ENCODE measurements around the gene RAD51B. TPM values are rescaled to one million over a fixed set of nuclear protein-coding genes. Genes with fewer than 3 reads are reported as not detected.

RAD51B gene
- total and polyA plus RNA-seq, 4 donors, result 2.5 to 95.0 (median 9.6) TPM

- H3K4me1 ChIP-seq (ENCODE audit: control insufficient read depth in 5 of 5, insufficient read depth in 5 of 5, low read length in 5 of 5), result peaks cover 0 to 16% (median 0%) of the 10 kb centered on the region in 5 donors
- no peaks in the 10 kb centered on the region for H3K36me3 ChIP-seq (ENCODE audit: control insufficient read depth in 4 of 4, insufficient read depth in 4 of 4, low read length in 4 of 4)
- ATAC-seq (ENCODE audit: insufficient read depth, low FRiP score), result no peak
- H3K27me3 ChIP-seq (ENCODE audit: control insufficient read depth in 3 of 3, insufficient read depth in 3 of 3, low read length in 2 of 3), result no peaks in the 10 kb centered on the region
- TF ChIP-seq CTCF (IDR thresholded peaks at IDR 0.05; ENCODE audit: control extremely low read depth, extremely low read depth), result no peak
- no peaks in the 10 kb centered on the region for H3K9me3 ChIP-seq (ENCODE audit: control insufficient read depth in 4 of 4, insufficient read depth in 3 of 4, low read length in 3 of 4)
- no peak for DNase-seq
- peak overlapping the region in 1 of 2 donors; percentile 28 for H3K9ac ChIP-seq (ENCODE audit: insufficient read depth in 1 of 2, low read length in 2 of 2)
- WGBS, 2 donors, result 77 to 87% methylated on average over 2 of the region's 2 CpGs
- H3K27ac ChIP-seq (ENCODE audit: low read depth in 1 of 2, low read length in 1 of 2), result no peak overlapping the region
- H3K4me3 ChIP-seq, result no peak overlapping the region
These were observed 274.6 kb downstream of the RAD51B start for GRCh38 chr14:68094158-68094557.

GRCh38 chr14:68094752-68095151 lies 275.2 kb downstream of the RAD51B start:
- no peaks in the 10 kb centered on the region for H3K27me3 ChIP-seq (ENCODE audit: control insufficient read depth in 3 of 3, insufficient read depth in 3 of 3, low read length in 2 of 3)
- H3K9ac ChIP-seq (ENCODE audit: insufficient read depth in 1 of 2, low read length in 2 of 2), result peak overlapping the region in 1 of 2 donors; percentile 28
- H3K36me3 ChIP-seq (ENCODE audit: control insufficient read depth in 4 of 4, insufficient read depth in 4 of 4, low read length in 4 of 4), result no peaks in the 10 kb centered on the region
- no peak for DNase-seq
- H3K9me3 ChIP-seq (ENCODE audit: control insufficient read depth in 4 of 4, insufficient read depth in 3 of 4, low read length in 3 of 4), result no peaks in the 10 kb centered on the region
- H3K27ac ChIP-seq (ENCODE audit: low read depth in 1 of 2, low read length in 1 of 2), result no peak overlapping the region
- H3K4me1 ChIP-seq (ENCODE audit: control insufficient read depth in 5 of 5, insufficient read depth in 5 of 5, low read length in 5 of 5), result peaks cover 0 to 17% (median 2%) of the 10 kb centered on the region in 5 donors
- H3K4me3 ChIP-seq, result no peak overlapping the region
- 81 to 93% methylated on average over 1 of the region's 1 CpG for WGBS, 2 donors
- ATAC-seq (ENCODE audit: insufficient read depth, low FRiP score), result no peak
- no peak for TF ChIP-seq CTCF (IDR thresholded peaks at IDR 0.05; ENCODE audit: control extremely low read depth, extremely low read depth)

GRCh38 chr14:68097727-68098126 lies 278.1 kb downstream of the RAD51B start:
- 83 to 87% methylated on average over 3 of the region's 3 CpGs for WGBS, 2 donors
- H3K9me3 ChIP-seq (ENCODE audit: control insufficient read depth in 4 of 4, insufficient read depth in 3 of 4, low read length in 3 of 4), result peaks cover 0 to 12% (median 5%) of the 10 kb centered on the region in 4 donors
- H3K4me1 ChIP-seq (ENCODE audit: control insufficient read depth in 5 of 5, insufficient read depth in 5 of 5, low read length in 5 of 5), result peaks cover 0 to 16% (median 3%) of the 10 kb centered on the region in 5 donors
- TF ChIP-seq CTCF (IDR thresholded peaks at IDR 0.05; ENCODE audit: control extremely low read depth, extremely low read depth), result no peak
- H3K4me3 ChIP-seq, result no peak overlapping the region
- no peak overlapping the region for H3K9ac ChIP-seq (ENCODE audit: insufficient read depth in 1 of 2, low read length in 2 of 2)
- H3K27ac ChIP-seq (ENCODE audit: low read depth in 1 of 2, low read length in 1 of 2), result no peak overlapping the region
- ATAC-seq (ENCODE audit: insufficient read depth, low FRiP score) (no peak), DNase-seq (no peak)
- H3K27me3 ChIP-seq (ENCODE audit: control insufficient read depth in 3 of 3, insufficient read depth in 3 of 3, low read length in 2 of 3), result no peaks in the 10 kb centered on the region
- H3K36me3 ChIP-seq (ENCODE audit: control insufficient read depth in 4 of 4, insufficient read depth in 4 of 4, low read length in 4 of 4), result peaks cover 0 to 2% (median 0%) of the 10 kb centered on the region in 4 donors

- H3K27ac ChIP-seq (ENCODE audit: low read depth in 1 of 2, low read length in 1 of 2), result no peak overlapping the region
- no peaks in the 10 kb centered on the region for H3K27me3 ChIP-seq (ENCODE audit: control insufficient read depth in 3 of 3, insufficient read depth in 3 of 3, low read length in 2 of 3)
- H3K4me1 ChIP-seq (ENCODE audit: control insufficient read depth in 5 of 5, insufficient read depth in 5 of 5, low read length in 5 of 5), result peaks cover 0 to 20% (median 3%) of the 10 kb centered on the region in 5 donors
- WGBS, 2 donors, result 85 to 87% methylated on average over 2 of the region's 2 CpGs
- H3K9me3 ChIP-seq (ENCODE audit: control insufficient read depth in 4 of 4, insufficient read depth in 3 of 4, low read length in 3 of 4), result peaks cover 0 to 12% (median 5%) of the 10 kb centered on the region in 4 donors
- H3K4me3 ChIP-seq, result no peak overlapping the region
- DNase-seq (no peak), ATAC-seq (ENCODE audit: insufficient read depth, low FRiP score) (no peak)
- no peak overlapping the region for H3K9ac ChIP-seq (ENCODE audit: insufficient read depth in 1 of 2, low read length in 2 of 2)
- H3K36me3 ChIP-seq (ENCODE audit: control insufficient read depth in 4 of 4, insufficient read depth in 4 of 4, low read length in 4 of 4), result peaks cover 0 to 2% (median 0%) of the 10 kb centered on the region in 4 donors
- no peak for TF ChIP-seq CTCF (IDR thresholded peaks at IDR 0.05; ENCODE audit: control extremely low read depth, extremely low read depth)
These were observed 279.3 kb downstream of the RAD51B start for GRCh38 chr14:68098834-68099233.
